ENCODE data around the gene P3H1.
"Not testable (repeated sequence)": the region's sequence is repeated elsewhere in the genome, so short reads cannot be mapped to it uniquely, and the experiment has no call there.

Gene P3H1

DNA sequence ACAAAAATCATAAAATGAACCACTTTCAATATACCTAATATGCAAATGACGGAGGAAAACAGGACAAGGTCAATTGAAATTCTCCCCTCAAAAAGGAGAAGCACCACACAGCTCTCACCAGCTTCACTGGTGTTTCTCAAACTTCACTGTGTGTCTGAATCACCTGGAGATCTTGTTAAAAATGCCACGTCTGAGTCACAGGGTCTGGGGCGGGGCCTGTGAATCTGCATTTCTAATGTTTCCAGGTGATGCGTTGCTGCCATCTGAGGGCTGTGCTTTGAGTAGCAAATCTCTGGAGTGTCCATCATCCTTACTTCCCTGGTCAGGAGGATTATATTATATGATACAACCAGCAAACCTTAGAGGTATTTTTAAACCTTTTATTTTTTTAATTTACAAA, 35.8 kb downstream of the P3H1 start:
- peak; percentile 16 for DNase-seq (ENCODE audit: low read depth)

DNA sequence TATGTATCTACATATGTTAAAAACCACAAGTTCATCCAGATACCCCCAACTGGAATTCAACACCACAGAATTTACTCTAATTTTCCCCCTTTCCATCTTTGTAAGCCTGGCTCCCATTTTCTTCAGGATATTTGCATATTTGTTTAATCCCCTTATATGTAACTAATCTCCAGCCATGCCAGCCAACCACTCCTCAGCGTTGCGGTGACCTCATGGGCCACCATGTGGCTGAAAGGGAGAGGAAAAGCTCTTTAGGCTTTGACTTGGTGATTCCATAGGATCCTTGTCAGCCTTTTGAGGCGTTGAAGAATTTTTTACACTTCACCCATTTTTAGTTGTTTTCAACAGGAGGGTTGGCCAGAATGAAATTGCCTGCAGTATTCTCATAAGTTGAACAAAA, 36.8 kb downstream of the P3H1 start:
- DNase-seq (ENCODE audit: low read depth) = no peak

DNA sequence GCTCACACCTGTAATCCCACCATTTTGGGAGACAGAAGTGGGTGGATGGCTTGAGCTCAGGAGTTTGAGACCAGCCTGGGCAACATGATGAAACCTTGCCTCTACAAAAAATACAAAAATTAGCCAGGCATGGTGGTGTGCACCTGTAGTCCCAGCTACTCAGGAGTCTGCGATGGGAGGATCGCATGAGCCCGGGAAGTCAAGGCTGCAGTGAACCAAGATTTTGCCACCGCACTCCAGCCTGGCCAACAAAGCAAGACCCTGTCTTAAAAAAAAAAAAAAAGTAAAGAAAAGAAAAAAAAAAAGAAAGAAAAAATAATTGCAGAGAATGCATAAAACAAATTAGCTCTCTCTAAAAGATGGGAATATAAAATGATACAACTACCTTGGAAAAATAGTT, 41.0 kb downstream of the P3H1 start:
- DNase-seq (ENCODE audit: low read depth) = not testable (repeated sequence)

DNA sequence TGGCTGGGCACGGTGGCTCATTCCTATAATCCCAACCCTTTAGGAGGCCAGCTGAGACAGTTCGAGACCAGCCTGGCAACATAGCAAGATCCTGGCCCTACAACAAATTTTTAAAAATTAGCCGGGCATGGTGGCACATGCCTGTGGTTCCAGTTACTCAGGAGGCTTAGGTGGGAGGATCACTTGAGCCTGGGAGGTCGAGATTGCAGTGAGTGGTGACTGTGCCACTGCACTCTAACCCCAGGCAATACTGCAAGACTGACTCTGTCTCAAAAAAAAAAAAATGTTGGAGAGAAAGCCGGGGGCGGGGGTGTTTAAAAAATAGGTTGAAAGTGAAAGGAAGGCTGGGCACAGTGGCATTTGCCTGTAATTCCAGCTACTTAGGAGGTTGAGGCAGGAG, 43.3 kb downstream of the P3H1 start:
- no peak for DNase-seq (ENCODE audit: low read depth)

DNA sequence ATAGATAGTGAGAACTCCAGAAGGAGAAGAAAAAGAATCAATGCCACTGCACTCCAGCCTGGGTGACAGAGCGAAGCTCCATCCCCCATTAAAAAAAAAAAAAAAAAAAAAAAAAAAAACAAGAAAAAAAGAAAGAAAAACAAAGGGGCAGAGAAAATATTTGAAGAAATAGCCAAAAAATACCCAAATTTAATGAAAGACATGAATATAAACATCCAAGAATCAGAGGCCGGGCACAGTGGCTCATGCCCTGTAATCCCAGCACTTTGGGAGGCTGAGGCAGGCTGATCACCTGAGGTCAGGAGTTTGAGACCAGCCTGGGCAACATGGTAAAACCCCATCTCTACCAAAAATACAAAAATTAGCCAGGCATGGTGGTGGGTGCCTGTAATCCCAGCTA, 44.4 kb downstream of the P3H1 start:
- not testable (repeated sequence) for DNase-seq (ENCODE audit: low read depth)

DNA sequence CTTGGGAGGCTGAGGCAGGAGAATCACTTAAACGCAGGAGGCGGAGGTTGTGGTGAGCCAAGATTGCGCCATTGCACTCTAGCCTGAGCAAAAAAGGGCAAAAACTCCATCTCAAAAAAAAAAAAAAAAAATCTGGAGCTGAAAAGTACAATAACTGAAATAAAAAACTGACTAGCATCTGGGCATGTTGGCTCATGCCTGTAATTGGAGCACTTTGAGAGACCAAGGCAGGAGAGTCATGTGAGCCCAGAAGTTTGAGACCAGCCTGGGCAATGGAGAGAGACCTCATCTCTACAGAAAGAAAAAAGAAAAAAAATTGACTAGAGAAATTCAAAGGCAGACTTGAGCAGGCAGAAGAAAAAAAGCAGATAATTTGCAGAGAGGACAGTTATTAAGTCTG, 44.9 kb downstream of the P3H1 start:
- no peak for DNase-seq (ENCODE audit: low read depth)

DNA sequence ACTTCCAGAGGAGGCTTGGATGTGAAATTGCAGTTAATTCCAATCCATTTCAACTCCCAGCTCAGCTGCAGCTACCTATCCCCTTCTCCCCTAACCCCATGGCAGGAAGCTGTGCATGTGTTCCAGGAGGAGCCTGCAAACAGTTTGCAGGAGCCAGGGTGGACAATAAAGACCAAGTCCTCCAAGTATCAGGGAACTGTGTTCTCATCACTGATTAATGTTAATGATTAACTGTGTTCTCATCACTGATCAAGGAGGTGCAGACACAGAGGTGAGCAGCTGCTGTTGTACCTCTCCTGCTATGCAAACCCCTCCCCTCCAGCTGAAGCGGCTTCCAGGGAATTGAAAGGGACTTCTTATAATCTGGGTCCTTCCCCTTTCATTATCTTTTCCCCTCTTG, 46.0 kb downstream of the P3H1 start:
- DNase-seq (ENCODE audit: low read depth) = no peak

DNA sequence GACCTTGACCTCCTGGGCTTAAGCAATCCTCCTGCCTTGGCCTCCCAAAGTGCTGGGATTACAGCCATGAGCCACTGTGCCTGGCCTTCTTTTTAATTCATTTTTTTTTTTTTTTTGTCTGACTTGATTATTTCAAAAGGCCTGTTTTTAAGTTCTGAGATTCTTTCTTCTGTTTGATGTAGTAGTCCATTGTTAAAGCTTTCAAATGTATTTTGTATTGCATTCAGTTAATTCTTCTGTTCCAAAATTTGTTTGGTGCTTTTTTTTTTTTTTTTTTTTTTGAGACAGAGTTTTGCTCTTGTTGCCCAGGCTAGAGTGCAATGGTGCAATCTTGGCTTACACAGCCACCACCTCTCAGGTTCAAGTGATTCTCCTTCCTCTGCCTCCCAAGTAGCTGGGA, 52.4 kb downstream of the P3H1 start:
- DNase-seq (ENCODE audit: low read depth) = not testable (repeated sequence)

DNA sequence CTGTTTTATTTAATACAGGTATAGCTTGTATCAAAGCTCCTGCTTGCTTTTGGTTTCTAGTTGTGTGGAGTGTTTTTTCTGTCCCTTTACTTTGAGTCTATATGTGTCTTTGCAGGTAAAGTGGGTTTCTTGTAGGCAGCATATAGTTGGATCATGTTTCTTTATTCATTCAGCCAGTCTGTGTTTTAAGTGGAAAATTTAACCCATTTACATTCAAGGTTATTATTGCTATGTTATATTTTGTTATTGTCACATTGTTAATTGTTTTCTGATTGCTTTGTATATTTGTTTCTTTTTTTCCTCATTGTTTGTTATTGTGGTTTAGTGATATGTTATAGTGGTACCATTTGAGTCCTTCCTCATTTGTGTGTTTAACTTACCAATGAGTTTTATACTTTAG, 53.5 kb downstream of the P3H1 start:
- DNase-seq (ENCODE audit: low read depth) = no peak

DNA sequence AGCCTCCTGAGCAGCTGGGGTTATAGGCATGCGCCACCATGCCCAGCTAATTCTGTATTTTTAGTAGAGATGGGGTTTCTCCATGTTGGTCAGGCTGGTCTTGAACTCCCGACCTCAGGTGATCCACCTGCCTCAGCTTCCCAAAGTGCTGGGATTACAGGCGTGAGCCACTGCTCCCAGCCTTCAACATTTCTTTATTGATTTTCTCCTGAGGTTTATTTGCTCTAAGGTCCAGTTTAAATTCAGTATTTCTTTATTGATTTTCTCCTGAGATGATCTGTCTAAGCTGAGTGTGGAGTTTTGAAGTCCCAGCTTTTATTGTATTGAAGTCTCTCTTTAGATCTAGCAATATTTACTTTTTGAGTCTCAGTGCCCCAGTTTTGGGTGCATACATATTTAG, 54.0 kb downstream of the P3H1 start:
- not testable (repeated sequence) for DNase-seq (ENCODE audit: low read depth)

DNA sequence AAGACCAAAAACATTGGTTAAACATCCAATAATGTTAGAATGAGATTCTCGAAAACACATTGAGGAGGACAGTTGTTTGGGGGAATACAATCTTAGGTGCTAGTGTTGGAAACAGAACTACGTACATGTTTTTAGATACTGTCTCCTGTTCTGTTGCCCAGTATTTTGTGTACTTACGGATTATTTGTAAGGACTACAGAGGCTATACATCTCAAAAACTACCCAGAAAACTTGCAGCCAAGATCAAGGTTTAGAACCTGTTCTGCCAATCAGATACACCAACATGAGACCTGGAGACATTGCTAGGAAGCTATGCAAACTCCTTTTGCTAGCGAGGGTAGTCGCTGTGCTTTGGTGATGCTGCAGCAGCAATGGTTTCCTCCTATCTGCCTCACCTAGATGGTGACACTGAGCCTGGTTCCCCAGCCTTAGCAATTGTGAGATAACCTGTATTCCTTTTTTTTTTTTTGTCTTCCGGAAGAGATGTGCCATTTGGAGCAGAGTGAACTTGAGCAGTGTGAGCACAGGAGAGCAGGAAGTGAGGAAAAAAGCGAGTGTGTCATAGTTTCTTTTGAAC, 62.9 kb downstream of the P3H1 start:
- DNase-seq (ENCODE audit: low read depth) = no peak

DNA sequence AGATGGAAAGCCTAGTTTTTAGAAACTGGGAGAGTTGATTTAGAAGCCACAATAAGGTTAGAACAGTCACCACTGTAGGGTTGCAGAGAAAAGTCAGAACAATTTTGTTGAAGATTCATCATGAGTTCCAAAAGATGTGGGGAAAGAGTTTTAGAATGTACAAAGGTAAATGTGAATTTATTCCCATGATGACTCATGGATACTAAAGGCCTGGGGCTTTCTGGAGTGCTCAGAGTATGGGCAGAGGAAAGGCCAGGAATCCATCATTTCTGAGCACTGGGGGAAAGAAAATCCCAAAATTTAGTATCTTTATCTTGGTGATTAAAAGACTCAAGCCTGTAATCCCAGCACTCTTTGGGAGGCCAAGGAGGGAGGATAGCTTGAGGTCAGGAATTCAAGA, 66.8 kb downstream of the P3H1 start:
- DNase-seq (ENCODE audit: low read depth) = no peak

DNA sequence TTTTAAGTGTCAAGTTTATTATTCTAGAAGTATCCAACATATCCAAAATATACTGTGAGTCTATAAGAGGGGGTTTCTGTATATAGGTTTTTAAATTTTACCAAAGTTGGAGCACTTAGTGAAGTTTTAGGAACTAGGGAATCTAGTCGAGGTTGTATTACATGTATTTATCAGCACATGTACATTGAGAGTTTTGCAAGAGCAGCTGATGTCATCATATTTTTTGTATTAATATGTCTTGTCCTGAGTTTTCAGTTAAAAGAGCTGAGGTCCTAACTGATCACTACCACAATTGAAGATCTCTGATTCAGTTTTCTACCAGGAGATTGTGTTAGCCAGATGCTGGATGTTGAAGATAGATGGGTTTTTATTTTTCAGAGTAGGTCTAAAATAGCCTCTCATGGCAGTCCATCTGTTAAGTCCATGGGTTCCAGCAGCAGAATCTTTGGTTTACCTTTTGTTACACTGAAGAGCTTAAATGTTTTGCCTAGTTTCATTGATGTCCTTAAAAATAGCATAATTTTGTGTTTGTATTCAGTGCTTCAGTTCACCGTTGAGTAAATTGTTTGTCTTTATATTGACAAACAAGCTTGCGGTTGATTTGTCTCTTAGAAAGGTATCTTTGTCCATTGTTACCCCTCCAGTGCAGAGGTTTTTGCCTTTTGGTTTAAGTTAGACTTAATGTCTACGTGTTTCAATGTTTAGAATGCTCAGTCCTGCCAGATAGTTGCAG, 68.6 kb downstream of the P3H1 start:
- DNase-seq (ENCODE audit: low read depth) = no peak

Measured in stimulated activated CD8-positive, alpha-beta memory T cell treated with anti-CD3 and anti-CD28 coated beads, Interleukin-7, amount 100 ng/mL, for 24 hours (primary cell).